GM12801 (cell line): Measurements from ENCODE around the gene CXCR5.

ENCODE experiments used
- TF ChIP-seq, protein P1 (sequence below): IDR thresholded peaks from one replicate; pipeline ENCODE4 v1.5.1; 2011; ENCODE audit warnings: control low read depth; ENCODE audit not compliant: insufficient read length; ENCODE audit errors: extremely low read depth

CXCR5 gene

DNA sequence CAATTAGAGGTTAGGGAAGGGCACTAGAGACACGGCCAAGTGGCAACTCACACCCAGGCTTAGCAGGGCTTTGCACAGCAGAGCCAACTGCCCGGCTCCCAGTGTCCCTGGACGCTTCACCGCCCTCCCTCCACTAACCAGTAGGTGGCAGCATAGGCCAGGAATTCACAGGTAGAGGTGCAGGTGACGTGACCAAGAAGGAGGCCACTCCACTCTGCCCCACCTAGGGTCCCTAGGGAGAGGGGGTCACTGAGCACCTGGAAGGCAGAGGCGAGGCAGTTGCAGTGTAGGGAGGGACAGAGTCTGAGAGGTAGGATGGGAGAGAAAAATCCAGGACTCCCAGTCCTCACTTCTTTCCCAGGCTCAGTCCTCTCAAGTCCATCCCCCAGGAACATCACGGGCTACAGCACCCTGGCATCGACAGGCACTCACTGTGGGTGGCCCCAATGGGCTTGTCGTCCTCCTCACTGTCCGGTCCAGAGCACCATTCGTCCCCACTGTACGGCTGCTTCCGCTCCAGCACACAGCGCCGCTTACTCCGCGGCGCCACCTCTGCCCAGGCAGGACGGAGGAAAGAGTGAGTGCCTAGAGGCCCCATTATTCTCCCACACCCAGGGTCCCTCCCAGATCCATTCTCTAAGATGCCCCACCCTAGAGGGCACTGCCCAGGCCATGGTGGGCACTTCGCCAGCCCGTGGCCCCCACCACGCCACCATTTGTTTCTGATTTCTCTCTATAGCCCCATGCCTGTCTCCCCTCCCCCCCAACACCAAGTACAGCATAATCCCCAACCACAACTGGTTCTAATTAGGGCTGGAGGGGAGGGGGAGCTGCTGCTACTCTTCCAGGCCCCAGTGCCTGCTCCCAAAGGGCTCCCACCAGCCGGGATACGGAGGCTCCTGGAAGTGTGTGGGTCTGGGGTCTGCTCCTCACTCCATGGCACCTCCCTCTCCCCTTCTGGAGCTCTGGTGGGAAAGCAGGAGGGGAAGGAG, 23.7 kb downstream of the CXCR5 start:
- TF ChIP-seq, protein P1, sequence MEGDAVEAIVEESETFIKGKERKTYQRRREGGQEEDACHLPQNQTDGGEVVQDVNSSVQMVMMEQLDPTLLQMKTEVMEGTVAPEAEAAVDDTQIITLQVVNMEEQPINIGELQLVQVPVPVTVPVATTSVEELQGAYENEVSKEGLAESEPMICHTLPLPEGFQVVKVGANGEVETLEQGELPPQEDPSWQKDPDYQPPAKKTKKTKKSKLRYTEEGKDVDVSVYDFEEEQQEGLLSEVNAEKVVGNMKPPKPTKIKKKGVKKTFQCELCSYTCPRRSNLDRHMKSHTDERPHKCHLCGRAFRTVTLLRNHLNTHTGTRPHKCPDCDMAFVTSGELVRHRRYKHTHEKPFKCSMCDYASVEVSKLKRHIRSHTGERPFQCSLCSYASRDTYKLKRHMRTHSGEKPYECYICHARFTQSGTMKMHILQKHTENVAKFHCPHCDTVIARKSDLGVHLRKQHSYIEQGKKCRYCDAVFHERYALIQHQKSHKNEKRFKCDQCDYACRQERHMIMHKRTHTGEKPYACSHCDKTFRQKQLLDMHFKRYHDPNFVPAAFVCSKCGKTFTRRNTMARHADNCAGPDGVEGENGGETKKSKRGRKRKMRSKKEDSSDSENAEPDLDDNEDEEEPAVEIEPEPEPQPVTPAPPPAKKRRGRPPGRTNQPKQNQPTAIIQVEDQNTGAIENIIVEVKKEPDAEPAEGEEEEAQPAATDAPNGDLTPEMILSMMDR: peak; percentile 90

- TF ChIP-seq, protein P1: no peak
Observed at GRCh38 chr11:118908264-118908663, 24.6 kb downstream of the CXCR5 start.

DNA sequence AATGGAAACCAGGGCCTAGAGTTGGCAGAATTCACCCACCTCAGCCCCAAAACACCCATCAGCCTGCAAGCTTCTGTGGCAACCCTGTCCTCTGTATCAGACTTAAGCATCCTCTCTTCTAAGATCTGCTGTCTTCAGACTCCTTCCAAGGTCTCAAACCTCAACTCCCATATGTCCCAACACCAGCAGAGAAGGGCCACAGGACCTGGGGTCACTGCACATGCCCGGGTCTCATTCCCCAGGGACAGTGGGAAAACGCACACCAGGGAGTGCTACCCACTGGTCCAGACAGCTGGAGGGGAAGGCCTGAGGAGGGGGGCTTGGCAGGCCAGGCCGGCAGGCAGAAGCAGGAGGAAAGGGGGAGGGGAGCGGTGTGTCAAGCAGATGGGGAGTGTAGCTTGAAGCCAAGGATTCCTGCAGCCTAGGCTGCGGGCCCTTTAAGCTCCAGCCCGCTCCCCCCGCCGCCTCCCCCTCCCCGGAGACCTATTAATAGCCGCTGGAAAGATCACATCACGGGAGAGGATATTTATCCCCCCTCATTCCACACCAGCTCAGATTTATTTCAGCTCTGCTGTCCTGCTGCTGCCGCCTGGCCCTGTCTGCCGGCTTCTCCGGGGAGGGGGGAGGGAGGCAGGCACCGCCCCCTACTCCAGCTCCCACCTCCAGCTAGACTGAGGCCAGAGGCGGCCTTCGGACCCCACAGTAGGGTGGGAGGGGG, 25.4 kb downstream of the CXCR5 start:
- TF ChIP-seq, protein P1: no peak

DNA sequence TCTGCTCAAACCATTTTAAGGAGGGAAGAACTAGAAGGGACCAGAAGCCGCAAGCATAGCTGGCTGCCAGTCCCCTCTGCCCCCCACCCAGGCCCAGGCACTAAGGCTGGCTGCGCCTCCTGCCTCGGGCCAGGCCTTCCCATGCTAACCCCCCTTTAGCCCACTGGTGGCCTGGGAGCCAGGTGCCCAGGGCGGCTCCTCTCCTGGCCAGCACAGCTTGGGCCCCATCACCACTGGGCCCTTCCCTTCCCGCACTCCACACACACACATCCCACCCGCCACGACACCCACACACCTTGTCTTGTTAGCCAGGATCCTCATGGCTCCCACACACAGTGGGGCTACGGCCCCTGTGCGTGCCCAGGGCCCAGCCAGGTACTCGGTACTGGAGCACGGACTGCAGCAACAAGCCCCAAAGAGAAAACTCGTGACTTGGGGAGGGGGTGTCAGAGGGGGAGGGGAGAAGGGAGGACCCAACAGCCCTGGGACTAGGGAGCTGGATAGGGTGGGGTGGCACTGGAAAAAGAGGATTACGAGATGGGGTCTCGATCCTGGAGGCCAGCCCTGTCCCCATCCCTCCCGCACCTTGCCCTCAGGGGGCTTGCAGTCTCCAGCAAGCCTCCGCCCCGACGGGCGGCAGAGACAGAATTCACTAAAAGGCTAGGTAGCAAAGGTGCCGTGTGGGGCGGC, 26.1 kb downstream of the CXCR5 start:
- TF ChIP-seq, protein P1: no peak

- TF ChIP-seq, protein P1: no peak
Observed at GRCh38 chr11:118910309-118911112, 26.8 kb downstream of the CXCR5 start.

DNA sequence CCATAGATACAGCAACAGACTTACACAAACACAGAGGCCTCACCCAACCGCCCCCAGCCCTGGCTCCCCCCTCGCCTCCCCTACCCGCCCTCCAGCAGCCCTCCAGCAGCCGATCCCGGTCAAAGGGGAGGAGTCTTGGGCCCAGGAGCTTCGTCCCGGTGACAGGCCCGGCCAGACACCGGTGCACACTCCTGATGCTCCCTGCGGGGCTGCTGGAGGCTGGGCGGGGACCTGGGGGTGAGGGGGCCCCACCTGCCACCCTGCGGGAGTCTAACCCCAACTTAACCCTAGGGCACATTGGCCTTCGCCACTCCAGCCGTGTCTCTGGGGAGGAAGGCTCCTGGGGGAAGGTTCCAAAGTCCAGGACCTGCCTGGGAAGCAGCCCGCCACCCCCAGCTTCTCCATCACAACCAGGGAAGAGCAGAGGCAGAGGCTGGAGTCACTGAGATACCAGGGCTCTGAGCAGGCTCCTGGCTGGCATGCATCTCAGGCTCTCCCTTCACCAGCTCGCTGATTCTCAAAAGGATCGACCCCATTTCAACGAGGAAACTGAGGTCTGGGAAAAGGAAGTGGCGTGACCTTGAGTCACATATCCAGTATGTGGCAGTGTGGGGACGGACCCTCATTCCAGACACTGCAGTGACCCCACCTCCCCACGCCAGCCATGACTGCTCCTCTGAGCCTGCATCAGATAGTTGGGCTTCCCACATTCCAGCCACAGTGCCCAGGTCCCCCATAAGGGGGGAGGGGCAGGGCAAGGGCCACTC, 27.6 kb downstream of the CXCR5 start:
- TF ChIP-seq, protein P1: no peak
